ENCODE data around the gene TECR.
"Not testable (repeated sequence)": the region's sequence is repeated elsewhere in the genome, so short reads cannot be mapped to it uniquely, and the experiment has no call there.

Gene TECR

GRCh38 chr19:14540741-14541525, 11.5 kb downstream of the TECR start:
- no peak for FAIRE-seq

- FAIRE-seq, result not testable (repeated sequence)
Observed at GRCh38 chr19:14541979-14542378, 12.6 kb downstream of the TECR start.

GRCh38 chr19:14542711-14543328, 13.4 kb downstream of the TECR start:
- FAIRE-seq, result no peak

GRCh38 chr19:14544047-14544446, 14.7 kb downstream of the TECR start:
- FAIRE-seq, result no peak

DNA sequence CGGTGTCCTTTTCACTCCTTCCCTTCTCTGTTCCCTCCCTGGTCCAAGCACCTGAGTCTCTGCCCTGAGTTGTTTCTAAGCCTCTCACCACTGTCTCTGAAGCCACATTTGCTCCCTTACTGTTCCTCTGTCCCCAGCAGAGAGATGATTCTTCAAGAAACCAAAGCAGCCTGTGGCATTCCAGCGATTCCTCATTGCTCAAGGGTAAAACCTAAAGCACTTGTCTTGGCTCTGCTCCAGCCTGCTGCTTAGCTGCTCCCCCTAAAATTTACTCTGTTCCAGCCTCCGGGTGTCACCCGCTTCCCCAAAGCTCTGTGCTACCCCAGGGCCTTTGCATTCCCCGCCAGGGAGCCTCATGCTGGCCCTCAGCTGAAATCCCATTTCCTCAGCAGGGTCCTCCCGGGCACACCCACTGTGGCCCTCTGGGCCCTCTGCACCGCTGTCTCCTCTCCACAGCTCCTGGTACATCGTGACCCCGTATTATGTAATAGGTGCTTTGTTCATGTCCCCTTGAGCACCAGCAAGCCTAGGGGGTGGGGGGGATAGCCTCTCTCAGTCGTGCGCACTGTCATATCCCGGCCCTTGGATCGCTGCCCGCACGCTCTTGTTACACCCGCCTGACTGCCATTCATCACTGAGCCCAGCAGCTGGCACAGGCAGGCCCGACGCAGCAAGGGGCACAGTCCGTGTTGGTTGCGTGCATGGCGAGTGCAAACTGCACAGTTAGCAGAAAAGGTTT, 15.8 kb downstream of the TECR start:
- no peak for FAIRE-seq

- FAIRE-seq, result no peak
Observed at GRCh38 chr19:14545716-14546082, 16.3 kb downstream of the TECR start.

GRCh38 chr19:14550201-14550754, 20.9 kb downstream of the TECR start:
- no peak for FAIRE-seq

DNA sequence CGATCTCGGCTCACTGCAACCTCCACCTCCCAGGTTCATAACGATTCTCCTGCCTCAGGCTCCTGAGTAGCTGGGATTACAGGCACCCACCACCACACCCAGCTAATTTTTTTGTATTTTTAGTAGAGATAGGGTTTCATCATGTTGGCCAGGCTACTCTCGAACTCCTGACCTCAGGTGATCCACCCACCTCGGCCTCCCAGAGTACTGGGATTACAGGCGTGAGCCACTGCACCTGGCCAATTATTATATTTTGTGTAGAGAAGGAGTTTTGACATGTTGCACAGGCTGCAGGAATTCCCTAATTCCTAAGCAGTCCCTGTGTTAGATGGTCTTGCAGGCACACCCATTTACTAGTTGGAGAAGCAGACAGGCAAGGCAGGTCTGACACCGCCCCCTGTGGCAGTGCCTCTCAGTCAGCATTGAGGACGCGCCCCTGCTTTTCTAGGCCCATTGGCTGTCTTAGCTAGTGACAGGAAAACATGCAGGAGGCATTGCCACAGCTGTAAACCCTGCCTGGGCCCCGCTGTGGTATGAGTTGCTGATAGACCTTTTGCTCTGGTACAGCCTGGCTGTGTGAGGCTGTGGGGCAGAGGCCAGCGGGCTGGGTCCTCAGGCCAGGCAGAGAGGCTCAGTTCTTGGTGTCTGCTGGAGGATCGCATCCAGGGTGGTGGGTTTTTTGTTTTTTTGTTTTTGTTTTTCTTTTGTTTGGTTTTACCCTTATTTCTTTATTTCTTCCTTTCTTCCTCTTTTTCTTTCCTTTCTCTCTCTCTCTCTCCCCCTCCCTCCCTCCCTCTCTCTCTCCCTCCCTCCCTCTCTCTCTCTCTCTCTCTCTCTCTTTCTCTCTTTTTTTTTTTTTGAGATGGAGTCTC, 22.0 kb downstream of the TECR start:
- not testable (repeated sequence) for FAIRE-seq

GRCh38 chr19:14552006-14552360, 22.6 kb downstream of the TECR start:
- not testable (repeated sequence) for FAIRE-seq

DNA sequence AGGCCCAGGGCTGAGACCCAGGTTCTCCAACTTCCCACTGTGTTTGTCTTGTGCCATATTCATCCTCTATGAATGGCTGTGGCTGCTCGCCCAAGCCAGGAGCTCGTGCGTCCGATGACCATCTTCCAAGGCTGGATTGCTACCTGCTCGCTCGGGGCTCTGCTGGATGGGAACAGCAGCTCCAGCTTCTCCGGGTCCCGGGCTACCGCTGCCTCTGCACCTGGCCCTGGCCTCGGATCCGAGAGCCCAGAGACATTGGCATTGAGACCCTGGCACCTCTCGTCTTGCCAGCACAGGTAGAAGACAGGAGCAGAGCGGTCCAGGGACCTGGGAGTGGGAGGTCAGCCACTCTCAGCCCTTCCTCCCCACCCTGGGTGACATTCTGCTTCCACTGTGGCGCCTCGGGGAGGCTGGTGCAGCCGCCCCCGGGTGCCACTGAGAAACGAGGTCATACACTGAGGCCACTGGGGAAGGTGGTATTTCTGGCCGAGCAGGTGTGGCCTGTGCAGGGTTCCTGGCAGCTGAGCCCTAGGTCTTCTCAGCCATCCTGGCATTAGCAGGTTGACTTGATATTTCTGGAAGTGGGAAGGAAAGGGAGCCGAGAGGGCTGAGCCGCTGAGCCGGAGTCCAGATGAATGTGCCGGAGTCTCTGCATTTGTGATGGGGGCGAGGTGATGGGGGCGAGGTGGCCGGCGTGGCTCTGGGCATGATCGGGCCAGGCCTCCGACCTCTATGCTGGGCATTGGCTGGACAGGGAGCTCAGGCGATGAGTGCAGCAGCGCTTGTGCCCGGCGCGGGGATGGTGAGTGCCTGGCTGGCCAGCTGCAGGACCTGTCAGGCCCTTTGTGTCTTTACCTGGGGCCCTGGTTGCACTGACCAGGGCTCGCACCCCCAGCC, 23.9 kb downstream of the TECR start:
- no peak for FAIRE-seq

- FAIRE-seq, result no peak
Observed at GRCh38 chr19:14553939-14554243, 24.5 kb downstream of the TECR start.

DNA sequence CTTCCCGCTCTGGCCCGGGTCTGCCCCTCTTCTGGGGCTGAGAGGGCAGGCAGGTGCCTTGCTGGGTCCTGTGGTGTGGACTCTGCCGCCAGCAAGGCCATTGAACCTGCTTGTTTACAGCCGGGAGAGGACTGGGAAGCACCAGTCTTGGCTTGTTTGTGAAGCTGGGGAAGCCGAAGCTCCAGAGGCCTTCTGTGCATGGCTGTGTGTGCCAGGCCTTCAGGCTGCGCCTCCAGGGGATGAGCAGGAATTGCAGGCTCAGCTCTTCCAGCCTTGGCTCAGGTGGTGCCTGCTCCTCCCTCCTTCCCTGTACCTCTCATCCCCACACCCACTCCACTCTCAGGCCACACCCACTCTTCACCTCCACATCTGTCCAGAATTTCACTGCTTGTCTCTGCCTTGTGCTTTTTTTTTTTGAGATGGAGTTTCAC, 25.0 kb downstream of the TECR start:
- no peak for FAIRE-seq

DNA sequence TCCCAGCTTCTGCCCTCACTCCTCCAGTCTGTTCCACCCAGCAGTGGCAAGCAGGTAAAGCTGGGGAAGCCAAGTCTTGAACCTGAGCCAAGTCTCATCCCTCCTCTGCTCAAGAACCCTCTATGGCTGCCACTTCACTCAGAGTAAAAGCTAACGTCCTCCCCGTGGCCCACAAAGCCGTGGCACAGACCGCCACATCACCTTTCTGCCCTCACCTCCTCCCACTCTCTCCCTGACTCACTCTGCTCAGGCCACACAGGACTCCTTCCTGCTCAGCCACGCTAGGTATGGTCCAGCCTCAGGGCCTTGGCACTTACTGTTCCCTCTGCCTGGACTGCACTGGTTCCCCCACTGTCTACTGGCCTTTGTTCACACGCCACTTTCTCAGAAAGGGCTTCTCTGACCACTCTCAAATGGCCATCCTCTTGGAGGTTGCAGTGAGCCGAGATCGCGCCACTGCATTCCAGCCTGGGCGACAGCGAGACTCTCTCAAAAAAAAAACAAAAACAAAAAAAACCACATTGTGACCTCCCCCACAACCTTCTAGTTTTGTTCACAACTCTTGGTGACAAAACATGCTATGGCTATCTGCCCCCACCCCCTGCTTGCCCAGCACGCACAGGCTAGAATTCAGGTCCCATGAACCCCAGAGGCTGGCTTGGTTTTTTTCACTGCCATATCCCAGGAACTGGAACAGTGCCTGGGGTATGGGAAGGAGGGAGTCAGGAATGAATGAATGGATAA, 26.7 kb downstream of the TECR start:
- FAIRE-seq, result no peak

DNA sequence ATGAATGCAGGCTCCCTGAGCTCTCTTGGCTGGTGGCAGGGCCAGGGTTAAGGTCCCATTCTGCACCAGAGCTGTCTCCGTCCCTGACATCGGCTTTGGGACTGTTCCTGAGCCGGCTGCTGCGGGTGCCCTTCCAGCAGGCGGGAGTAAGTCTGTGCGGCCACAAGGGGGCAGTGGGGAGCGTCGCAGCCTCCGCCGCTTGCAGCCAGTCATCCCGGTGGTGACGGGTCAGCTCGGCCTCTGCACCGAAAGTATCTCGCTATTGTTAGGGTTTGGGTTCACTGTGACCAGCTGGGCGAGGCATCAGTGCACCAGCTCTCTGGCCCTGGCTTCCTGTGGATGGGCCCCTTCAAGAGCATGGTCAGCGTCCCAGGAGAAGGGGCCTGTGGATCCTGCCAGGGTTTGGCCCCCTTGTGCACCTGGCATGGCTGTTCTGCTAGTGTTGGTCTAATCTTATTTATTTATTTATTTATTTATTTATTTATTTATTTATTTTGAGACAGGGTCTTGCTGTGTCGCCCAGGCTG, 27.3 kb downstream of the TECR start:
- FAIRE-seq, result no peak

DNA sequence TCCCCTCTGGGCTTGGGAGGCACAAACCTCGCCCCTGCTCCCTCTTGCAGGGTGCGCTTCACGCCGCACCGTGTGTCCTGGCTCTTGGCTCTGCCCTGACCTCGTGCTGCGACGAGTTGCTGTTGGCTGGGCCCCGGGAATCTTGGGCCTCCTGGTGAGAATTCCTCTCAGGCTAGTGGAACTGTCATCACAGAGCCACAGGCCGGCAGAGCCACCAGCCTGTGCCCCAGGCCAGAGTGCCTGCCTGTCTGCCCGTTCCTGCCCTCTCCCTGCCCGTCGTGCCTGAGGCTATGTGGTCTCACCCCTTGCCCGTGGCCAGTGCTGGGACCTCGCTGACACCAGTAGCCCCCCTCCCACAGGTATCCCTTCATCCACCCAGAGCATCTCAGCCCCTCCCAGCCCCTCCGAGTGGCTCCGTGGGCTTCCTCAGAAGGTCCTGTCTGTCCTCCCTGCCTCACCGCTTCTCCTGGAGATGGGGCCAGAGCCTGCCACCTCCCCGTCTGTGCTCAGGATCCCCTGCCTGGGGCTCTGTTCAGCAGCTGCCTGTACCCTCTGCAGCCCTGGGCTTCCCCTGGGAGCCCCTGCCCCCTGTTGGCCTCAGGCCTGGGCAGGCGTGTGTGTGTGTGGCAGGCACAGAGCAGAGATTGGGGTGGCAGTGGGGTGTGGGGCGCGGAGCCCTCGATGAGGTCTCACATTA, 29.1 kb downstream of the TECR start:
- FAIRE-seq, result no peak

- FAIRE-seq, result no peak
Observed at GRCh38 chr19:14559916-14560775, 30.8 kb downstream of the TECR start.

DNA sequence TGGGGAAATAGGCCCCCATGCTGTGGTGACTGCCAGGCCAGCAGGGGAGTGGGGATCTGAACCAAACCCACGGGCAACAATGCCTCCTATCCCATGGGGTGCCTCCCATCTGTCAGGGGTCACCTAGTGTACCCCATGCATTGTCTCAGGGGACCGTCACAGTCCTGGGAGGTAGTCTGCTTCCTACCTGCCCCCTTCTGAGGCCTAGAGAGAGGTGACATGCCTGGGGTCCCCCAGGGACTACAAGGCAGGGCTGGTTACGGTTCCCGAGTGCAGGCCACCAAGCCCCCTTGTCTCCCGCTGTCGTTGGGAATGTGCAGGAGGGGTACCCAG, 31.3 kb downstream of the TECR start:
- no peak for FAIRE-seq

DNA sequence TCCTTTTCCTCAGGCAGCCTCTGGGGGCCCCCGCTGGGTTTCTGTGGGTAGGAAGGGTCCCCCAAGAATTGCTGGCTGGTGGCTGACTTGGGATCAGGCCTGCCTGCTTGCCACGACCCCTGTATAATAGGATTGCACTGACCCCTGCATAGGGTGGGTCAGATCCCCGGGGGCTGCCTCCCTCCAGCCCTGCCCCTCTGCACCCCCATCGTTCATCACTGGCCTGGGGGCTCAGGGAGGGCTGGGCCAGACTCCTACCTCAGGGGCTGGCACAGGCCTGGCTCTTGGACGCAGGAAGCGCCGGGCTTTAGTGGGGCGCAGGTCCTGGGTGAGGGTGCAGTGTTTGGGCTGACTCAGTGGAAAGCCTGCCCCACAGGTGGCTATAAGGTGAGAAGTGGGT, 31.9 kb downstream of the TECR start:
- no peak for FAIRE-seq

DNA sequence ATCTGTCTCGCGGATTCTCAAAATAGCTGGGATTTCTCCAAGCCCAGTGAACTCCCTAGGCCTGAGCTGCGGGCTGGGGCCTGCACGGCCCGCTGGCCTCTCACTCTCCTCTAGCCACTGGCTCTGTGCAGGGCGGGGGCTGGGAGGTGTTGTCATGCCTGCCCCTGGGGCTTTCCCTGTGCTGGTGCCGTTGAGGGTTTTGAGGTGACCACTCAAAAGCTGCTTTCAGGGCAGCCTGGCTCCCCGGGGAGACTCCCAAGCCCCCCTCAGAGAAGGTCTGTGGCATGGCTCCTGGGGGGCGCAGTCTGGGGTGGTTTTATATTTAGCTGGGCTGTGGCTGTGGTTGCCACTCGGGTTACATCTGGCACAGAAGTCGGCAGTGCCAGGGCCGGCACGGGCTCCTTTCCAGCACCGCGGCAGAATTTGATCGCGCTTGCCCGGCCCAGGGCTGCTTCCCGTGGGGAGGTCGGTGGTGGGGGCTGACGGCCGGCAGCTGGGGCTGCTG, 32.5 kb downstream of the TECR start:
- FAIRE-seq, result no peak
